ENCODE measurements around the gene ANKS1B. TPM values are rescaled to one million over a fixed set of nuclear protein-coding genes. Genes with fewer than 3 reads are reported as not detected.
A peak's percentile ranks its signal among the peaks of the same experiment; 100 is the strongest.

ANKS1B gene
- total and polyA plus RNA-seq, 3 experiments from 2014 or later: 0.39 to 0.60 TPM; not detected in 1

DNA sequence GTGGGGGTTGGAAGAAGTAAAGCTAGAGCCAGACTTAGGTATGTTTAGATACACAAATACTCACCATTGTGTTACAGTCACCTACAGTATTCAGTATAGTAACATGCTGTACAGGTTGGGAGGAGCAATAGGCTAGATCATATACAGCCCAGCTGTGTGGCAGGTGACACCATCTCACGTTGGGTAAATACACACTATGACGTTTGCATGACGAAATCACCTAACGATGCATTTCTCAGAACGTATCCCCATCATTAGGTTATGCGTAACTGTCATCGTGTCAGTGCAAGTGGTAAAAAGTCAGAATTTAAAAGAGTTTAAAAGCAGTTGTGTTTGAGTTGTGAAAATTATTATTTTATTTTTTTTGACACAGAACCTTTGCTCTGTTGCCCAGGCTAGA lies 1172.5 kb downstream of the ANKS1B start:
- H3K36me3 Mint-ChIP-seq: peaks cover 0 to 3% (median 0%) of the 10 kb centered on the region in 3 donors
- no peaks in the 10 kb centered on the region for H3K4me1 Mint-ChIP-seq
- no peaks in the 10 kb centered on the region for H3K9me3 ChIP-seq (ENCODE audit: low read length)
- no peak overlapping the region for H3K4me3 Mint-ChIP-seq
- peaks cover 3% of the 10 kb centered on the region for H3K27me3 ChIP-seq (ENCODE audit: insufficient read depth, low read length, poor library complexity, severe bottlenecking)
- H3K9me3 Mint-ChIP-seq: peaks cover 0 to 3% (median 0%) of the 10 kb centered on the region in 5 donors
- H3K27me3 Mint-ChIP-seq: peaks cover 7 to 24% of the 10 kb centered on the region in 2 donors
- H3K4me3 ChIP-seq (ENCODE audit: low read length): no peak overlapping the region
- CTCF ChIA-PET: no interaction called here
- H3K27ac Mint-ChIP-seq: no peak overlapping the region
- H3K4me1 ChIP-seq (ENCODE audit: insufficient read depth, low read length): no peaks in the 10 kb centered on the region
- no peak overlapping the region for H3K27ac ChIP-seq (ENCODE audit: low read depth, low read length)
- POLR2A ChIA-PET: no interaction called here
- no peak for DNase-seq
- no peaks in the 10 kb centered on the region for H3K36me3 ChIP-seq (ENCODE audit: insufficient read depth, low read length)

DNA sequence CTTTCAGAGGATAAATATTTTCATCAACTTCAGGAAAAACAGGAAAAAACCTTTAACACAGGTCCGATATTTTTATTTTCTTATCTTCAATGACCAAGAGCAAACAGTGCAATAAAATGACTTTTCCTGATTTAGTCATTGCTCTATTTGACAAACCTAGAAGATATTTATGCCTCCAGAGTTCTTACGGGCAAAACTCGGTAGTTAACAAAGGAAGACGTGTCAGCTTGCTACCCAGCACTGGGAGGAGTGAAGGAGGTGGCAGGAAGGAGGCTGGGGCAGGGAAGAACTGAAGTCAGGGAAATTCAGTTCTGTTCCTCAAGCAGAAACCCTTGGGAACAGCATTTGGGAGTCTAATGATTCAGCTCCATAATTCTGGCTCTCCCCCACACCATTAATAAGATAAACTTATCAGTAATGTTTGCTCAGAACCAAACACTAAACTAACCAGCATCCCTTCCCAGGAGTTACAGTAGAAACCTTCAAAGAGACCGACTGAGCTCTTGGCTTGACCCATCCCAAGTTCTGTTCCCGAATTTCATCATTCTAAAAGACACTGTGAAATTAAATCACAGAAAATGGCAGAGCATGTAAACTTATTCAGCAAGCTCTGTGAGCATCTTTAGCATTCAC lies 1176.4 kb downstream of the ANKS1B start:
- H3K27ac ChIP-seq (ENCODE audit: low read depth, low read length): no peak overlapping the region
- no peak overlapping the region for H3K4me3 Mint-ChIP-seq
- H3K27ac Mint-ChIP-seq: no peak overlapping the region
- no peaks in the 10 kb centered on the region for H3K9me3 ChIP-seq (ENCODE audit: low read length)
- ChIA-PET CTCF (no interaction called here), POLR2A (no interaction called here)
- no peaks in the 10 kb centered on the region for H3K36me3 ChIP-seq (ENCODE audit: insufficient read depth, low read length)
- H3K4me3 ChIP-seq (ENCODE audit: low read length): no peak overlapping the region
- DNase-seq: no peak
- no peaks in the 10 kb centered on the region for H3K27me3 ChIP-seq (ENCODE audit: insufficient read depth, low read length, poor library complexity, severe bottlenecking)
- H3K4me1 ChIP-seq (ENCODE audit: insufficient read depth, low read length): no peaks in the 10 kb centered on the region
- peaks cover 3 to 4% of the 10 kb centered on the region in 2 donors for H3K27me3 Mint-ChIP-seq
- H3K9me3 Mint-ChIP-seq: no peaks in the 10 kb centered on the region
- H3K4me1 Mint-ChIP-seq: no peaks in the 10 kb centered on the region
- no peaks in the 10 kb centered on the region for H3K36me3 Mint-ChIP-seq

DNA sequence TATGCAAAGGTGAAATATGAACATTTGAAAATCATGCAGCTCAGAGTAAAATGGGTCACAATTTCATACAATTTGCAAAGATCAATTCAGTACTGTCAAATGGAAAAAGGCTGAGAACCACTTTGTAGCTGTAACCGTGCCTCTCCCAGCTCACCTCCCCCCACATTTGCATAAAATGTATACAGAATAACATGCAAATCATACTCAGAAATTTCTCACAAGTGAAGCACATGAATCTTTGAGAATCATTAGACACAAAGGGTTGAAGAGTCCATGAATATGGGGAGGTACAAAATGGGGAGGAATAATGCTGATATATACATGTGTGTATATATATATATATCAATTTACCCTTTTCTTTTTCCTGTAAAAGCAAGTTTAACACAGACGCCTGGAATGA lies 1177.5 kb downstream of the ANKS1B start:
- no peaks in the 10 kb centered on the region for H3K4me1 Mint-ChIP-seq
- Histone ChIP-seq H3K4me3 (ENCODE audit: low read length) (no peak overlapping the region), H3K4me1 (ENCODE audit: insufficient read depth, low read length) (no peaks in the 10 kb centered on the region), H3K27me3 (ENCODE audit: insufficient read depth, low read length, poor library complexity, severe bottlenecking) (no peaks in the 10 kb centered on the region), H3K36me3 (ENCODE audit: insufficient read depth, low read length) (no peaks in the 10 kb centered on the region), H3K9me3 (ENCODE audit: low read length) (no peaks in the 10 kb centered on the region), H3K27ac (ENCODE audit: low read depth, low read length) (no peak overlapping the region)
- no peak for DNase-seq
- no peaks in the 10 kb centered on the region for H3K36me3 Mint-ChIP-seq
- no peak overlapping the region for H3K27ac Mint-ChIP-seq
- no peaks in the 10 kb centered on the region for H3K9me3 Mint-ChIP-seq
- ChIA-PET POLR2A (no interaction called here), CTCF (no interaction called here)
- no peak overlapping the region for H3K4me3 Mint-ChIP-seq
- H3K27me3 Mint-ChIP-seq: peaks cover 3 to 4% of the 10 kb centered on the region in 2 donors

DNA sequence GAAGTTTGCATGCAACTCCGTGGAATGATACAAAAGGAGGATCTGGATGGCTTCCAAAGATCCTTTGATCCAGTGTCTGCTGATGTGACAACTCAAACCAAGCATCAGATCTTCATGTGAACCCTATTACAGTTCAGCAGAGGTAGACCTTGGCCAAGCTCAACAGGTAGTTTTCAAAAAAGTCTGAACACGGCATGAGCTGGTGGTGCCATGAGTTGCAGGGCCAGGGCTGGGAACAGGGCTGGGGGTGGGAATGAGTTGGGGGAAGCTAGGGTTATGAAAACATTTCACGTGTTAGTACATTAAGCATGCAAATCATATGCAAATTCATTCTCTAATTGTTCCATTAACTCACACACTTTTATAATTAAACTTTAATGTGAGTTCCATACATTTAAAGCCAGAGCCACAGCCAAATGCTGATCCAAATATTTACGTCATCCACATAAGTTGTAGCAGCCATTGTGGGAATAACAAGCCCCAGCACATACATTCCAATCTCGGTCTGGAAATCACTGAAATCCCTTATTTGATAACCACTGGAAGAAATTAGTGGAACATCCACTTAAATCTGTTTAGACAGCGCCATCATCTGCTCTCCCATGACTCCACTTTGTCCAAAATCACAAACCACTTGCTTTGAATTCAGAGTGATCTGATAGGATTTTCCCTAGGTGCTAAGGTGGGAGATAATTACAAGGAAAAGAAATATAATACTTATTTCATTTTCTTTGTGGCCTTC lies 1181.1 kb downstream of the ANKS1B start:
- Histone ChIP-seq H3K4me1 (ENCODE audit: insufficient read depth, low read length) (no peaks in the 10 kb centered on the region), H3K27ac (ENCODE audit: low read depth, low read length) (no peak overlapping the region), H3K36me3 (ENCODE audit: insufficient read depth, low read length) (no peaks in the 10 kb centered on the region), H3K27me3 (ENCODE audit: insufficient read depth, low read length, poor library complexity, severe bottlenecking) (no peaks in the 10 kb centered on the region), H3K4me3 (ENCODE audit: low read length) (no peak overlapping the region), H3K9me3 (ENCODE audit: low read length) (no peaks in the 10 kb centered on the region)
- H3K27ac Mint-ChIP-seq: peak overlapping the region in 1 of 8 donors; percentile 31
- H3K27me3 Mint-ChIP-seq: peaks cover 10 to 17% of the 10 kb centered on the region in 2 donors
- H3K4me1 Mint-ChIP-seq: no peaks in the 10 kb centered on the region
- CTCF ChIA-PET: no interaction called here
- no peaks in the 10 kb centered on the region for H3K36me3 Mint-ChIP-seq
- no peaks in the 10 kb centered on the region for H3K9me3 Mint-ChIP-seq
- no peak overlapping the region for H3K4me3 Mint-ChIP-seq
- POLR2A ChIA-PET: no interaction called here
- DNase-seq: no peak

DNA sequence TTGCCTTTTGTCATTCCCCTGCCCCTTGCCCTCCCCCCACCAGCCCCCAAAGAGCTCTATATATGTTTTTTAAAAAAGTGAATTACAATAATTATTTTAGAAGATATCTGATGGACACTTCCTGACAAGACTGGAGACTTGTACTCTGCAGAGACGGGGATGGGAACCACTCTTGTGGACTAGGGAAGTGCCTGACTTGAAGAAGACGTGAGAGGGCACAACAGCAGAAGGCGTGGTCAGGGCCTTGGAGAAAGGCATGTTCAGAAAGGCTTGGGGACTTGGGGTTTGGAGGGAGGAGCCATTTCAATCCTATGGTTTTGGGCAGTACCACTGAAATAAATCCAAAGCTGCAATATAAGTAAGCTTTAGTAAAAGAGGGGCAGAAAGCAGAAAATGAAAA lies 1184.9 kb downstream of the ANKS1B start:
- H3K27ac ChIP-seq (ENCODE audit: low read depth, low read length): no peak overlapping the region
- H3K27me3 ChIP-seq (ENCODE audit: insufficient read depth, low read length, poor library complexity, severe bottlenecking): peaks cover 5% of the 10 kb centered on the region
- H3K9me3 ChIP-seq (ENCODE audit: low read length): no peaks in the 10 kb centered on the region
- Mint-ChIP-seq H3K4me1 (no peaks in the 10 kb centered on the region), H3K27ac (no peak overlapping the region), H3K27me3 (peaks cover 10 to 28% of the 10 kb centered on the region in 2 donors), H3K4me3 (no peak overlapping the region), H3K36me3 (no peaks in the 10 kb centered on the region), H3K9me3 (no peaks in the 10 kb centered on the region)
- H3K36me3 ChIP-seq (ENCODE audit: insufficient read depth, low read length): no peaks in the 10 kb centered on the region
- POLR2A ChIA-PET: no interaction called here
- H3K4me3 ChIP-seq (ENCODE audit: low read length): no peak overlapping the region
- H3K4me1 ChIP-seq (ENCODE audit: insufficient read depth, low read length): no peaks in the 10 kb centered on the region
- CTCF ChIA-PET: interaction anchor here (0.9 kb wide), 1 partner anchor 39 kb away, joined by 3 read pairs; no protein-coding TSS in a partner anchor
- no peak for DNase-seq

GRCh38 chr12:98799146-98799810 lies 1185.5 kb downstream of the ANKS1B start:
- H3K36me3 ChIP-seq (ENCODE audit: insufficient read depth, low read length): no peaks in the 10 kb centered on the region
- Mint-ChIP-seq H3K27me3 (peaks cover 10 to 28% of the 10 kb centered on the region in 2 donors), H3K4me1 (no peaks in the 10 kb centered on the region), H3K4me3 (no peak overlapping the region), H3K36me3 (no peaks in the 10 kb centered on the region), H3K9me3 (no peaks in the 10 kb centered on the region), H3K27ac (no peak overlapping the region)
- no peak overlapping the region for H3K27ac ChIP-seq (ENCODE audit: low read depth, low read length)
- H3K4me1 ChIP-seq (ENCODE audit: insufficient read depth, low read length): no peaks in the 10 kb centered on the region
- ChIA-PET CTCF (interaction anchor here (0.9 kb wide), 1 partner anchor 40 kb away, joined by 3 read pairs; no protein-coding TSS in a partner anchor), POLR2A (no interaction called here)
- H3K27me3 ChIP-seq (ENCODE audit: insufficient read depth, low read length, poor library complexity, severe bottlenecking): peaks cover 5% of the 10 kb centered on the region
- no peaks in the 10 kb centered on the region for H3K9me3 ChIP-seq (ENCODE audit: low read length)
- H3K4me3 ChIP-seq (ENCODE audit: low read length): no peak overlapping the region
- DNase-seq: no peak

DNA sequence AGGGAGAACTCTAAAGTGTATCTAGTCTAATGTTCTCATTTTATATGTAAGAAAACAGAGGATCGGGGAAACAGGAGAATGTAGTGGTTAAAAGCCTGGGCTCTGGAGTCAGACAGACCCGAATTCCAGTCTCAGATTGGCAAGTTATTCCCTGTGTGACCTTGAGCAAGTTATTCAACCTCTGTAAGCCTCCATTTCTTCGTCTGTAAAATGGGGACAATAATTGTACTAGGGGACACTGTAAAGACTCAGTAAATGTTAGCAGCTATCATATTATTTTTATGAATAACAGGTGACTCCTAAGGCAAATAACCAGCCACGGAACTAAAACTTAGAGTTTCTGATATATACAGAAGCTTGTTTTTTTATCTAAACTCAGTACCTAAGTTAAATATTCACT lies 1187.5 kb downstream of the ANKS1B start:
- Histone ChIP-seq H3K27ac (ENCODE audit: low read depth, low read length) (no peak overlapping the region), H3K36me3 (ENCODE audit: insufficient read depth, low read length) (no peaks in the 10 kb centered on the region), H3K4me1 (ENCODE audit: insufficient read depth, low read length) (no peaks in the 10 kb centered on the region), H3K9me3 (ENCODE audit: low read length) (no peaks in the 10 kb centered on the region), H3K27me3 (ENCODE audit: insufficient read depth, low read length, poor library complexity, severe bottlenecking) (peaks cover 5% of the 10 kb centered on the region), H3K4me3 (ENCODE audit: low read length) (no peak overlapping the region)
- H3K4me3 Mint-ChIP-seq: no peak overlapping the region
- no peak for DNase-seq
- POLR2A ChIA-PET: no interaction called here
- CTCF ChIA-PET: interaction anchor here (0.9 kb wide), 1 partner anchor 9 kb away, joined by 4 read pairs; no protein-coding TSS in a partner anchor
- no peak overlapping the region for H3K27ac Mint-ChIP-seq
- no peaks in the 10 kb centered on the region for H3K36me3 Mint-ChIP-seq
- no peaks in the 10 kb centered on the region for H3K4me1 Mint-ChIP-seq
- no peaks in the 10 kb centered on the region for H3K9me3 Mint-ChIP-seq
- H3K27me3 Mint-ChIP-seq: peaks cover 15 to 33% of the 10 kb centered on the region in 2 donors

GRCh38 chr12:98796745-98797144 lies 1188.0 kb downstream of the ANKS1B start:
- no peak overlapping the region for H3K27ac ChIP-seq (ENCODE audit: low read depth, low read length)
- Mint-ChIP-seq H3K27ac (no peak overlapping the region), H3K27me3 (peaks cover 15 to 28% of the 10 kb centered on the region in 2 donors), H3K36me3 (no peaks in the 10 kb centered on the region), H3K4me3 (no peak overlapping the region), H3K9me3 (no peaks in the 10 kb centered on the region), H3K4me1 (no peaks in the 10 kb centered on the region)
- no peaks in the 10 kb centered on the region for H3K36me3 ChIP-seq (ENCODE audit: insufficient read depth, low read length)
- ChIA-PET CTCF (no interaction called here), POLR2A (no interaction called here)
- no peaks in the 10 kb centered on the region for H3K9me3 ChIP-seq (ENCODE audit: low read length)
- no peak overlapping the region for H3K4me3 ChIP-seq (ENCODE audit: low read length)
- DNase-seq: no peak
- no peaks in the 10 kb centered on the region for H3K4me1 ChIP-seq (ENCODE audit: insufficient read depth, low read length)
- H3K27me3 ChIP-seq (ENCODE audit: insufficient read depth, low read length, poor library complexity, severe bottlenecking): peaks cover 5% of the 10 kb centered on the region
